Activated T-cell treated with anti-CD3 and anti-CD28 coated beads for 48 hours (primary cell): Measurements from ENCODE around the gene SCAMP4.

Source experiments
- DNase-seq: peaks from one replicate; pipeline ENCODE4 v3.0.0-alpha.2; 2020; ENCODE audit warnings: low read depth

SCAMP4 gene

GRCh38 chr19:1957562-1958248 is 52.5 kb downstream of the SCAMP4 start:
- no peak for DNase-seq

DNA sequence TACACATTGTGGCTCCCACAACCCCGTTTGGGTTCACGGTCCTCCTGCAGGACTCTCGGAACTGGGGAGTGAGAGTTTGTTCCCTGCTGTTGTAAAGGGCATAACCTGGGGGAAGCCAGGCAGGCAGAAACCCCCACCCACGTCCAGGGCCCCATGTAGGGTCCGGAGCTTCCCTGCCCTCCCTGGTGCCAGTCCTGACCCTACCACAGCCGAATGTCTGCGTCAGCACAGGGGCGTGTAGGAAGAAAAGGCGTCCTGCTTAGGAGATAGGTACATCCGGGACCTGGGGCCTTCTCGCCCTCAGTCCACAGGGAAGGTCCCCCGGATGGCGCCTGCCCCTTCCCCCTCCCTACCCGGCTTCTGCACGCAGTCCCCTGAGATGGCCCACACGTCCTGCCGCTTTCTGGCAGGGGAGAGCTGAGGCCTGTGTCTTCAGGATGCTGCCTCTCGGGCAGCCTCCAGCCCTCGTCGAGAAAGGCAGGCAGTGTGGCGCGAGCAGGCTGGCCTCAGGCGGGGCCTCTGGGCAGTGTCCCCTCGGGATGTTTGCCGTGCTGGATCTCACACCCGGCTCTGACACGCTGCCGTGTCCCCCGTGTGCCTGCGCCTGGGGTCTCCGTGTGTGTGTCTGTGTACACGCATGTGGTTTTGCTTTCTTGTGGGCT is 54.9 kb downstream of the SCAMP4 start:
- no peak for DNase-seq

GRCh38 chr19:1961000-1961883 is 56.0 kb downstream of the SCAMP4 start:
- DNase-seq = no peak

DNA sequence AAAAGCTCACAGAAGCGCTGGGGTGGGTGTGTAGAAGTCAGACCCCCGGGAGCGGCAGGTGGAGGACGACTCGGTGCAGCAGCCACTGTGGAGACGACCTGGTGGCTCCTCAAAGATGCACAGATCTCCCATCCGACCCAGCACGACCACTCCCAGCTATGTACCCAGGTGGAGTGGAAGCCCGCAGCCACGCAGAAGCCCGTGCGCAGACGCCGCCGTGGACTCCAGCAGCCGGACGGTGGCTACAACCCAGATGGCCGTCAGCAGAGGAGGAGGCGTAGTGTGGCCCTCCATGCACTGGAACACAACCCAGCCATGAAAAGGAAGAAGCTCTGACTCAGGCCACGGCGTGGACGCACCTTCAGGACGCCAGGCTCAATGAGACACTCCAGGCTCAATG is 57.5 kb downstream of the SCAMP4 start:
- DNase-seq = no peak

DNA sequence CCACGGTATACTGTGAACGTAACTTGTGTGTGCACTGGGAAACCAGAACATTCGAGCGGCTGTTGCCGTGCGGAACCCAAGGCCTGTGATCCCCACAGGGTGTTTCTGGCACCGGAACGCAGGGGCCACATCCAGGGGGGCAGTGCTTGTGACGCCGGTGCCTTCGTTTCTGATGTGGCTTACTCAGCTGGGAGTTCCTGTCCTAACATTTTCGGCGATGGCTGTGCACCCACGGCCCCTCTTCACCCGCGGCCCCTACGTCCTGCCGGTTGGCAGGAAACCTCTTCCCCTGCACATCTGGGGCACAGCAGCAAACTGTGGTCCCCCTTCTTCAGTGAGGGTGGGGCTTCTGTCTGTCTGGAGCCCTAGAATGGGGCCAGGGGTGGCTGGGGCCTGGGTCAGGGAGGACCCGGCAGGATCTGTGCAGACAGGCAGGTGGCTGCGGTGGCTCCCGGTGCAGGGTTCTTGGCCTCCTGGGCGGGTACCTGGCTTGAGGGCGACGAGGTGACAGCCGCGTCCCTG is 61.9 kb downstream of the SCAMP4 start:
- DNase-seq = no peak

- DNase-seq = no peak
Measured at GRCh38 chr19:1968279-1969175, 63.3 kb downstream of the SCAMP4 start.

GRCh38 chr19:1969176-1970002 is 64.2 kb downstream of the SCAMP4 start:
- DNase-seq = no peak

DNA sequence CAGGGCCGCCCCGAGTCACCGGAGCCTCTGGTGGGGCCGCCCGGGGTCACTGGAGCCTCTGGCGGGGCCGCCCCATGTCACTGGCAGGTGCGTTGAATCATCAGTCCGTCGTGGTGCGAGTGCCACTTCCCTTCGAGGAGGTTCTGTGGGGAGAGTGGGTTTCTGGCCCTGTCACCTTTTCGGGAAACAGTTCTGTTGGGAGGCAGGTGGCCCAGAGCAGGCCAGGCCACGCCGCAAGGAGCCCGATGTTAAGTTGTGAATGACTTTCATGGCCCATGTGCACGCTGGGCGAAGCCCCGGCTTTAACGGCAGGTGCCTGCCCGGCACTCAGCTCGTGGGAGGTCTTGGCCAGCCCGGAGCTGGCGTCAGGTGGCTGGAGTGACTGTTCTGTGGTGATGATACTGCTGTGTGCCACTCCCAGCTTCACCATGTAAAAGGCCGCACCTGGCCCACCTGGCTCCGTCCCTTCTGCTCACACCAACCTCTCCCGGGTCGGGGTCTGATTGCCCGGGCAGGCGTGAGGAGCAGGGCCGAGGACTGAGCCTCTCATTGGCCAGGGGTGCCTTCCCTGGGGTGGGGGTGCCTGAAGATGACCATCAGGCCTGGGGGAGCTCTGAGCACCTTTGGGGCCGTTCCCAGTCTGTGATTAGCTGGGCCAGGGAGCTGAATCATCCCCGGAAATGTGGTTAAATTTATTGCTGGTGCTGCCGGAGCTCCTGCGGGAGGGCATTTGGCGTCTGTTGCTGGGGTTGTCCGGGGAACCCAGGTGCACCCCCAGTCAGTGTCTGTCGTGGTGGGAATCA is 65.0 kb downstream of the SCAMP4 start:
- DNase-seq = no peak

GRCh38 chr19:1970806-1971502 is 65.8 kb downstream of the SCAMP4 start:
- DNase-seq = no peak

DNA sequence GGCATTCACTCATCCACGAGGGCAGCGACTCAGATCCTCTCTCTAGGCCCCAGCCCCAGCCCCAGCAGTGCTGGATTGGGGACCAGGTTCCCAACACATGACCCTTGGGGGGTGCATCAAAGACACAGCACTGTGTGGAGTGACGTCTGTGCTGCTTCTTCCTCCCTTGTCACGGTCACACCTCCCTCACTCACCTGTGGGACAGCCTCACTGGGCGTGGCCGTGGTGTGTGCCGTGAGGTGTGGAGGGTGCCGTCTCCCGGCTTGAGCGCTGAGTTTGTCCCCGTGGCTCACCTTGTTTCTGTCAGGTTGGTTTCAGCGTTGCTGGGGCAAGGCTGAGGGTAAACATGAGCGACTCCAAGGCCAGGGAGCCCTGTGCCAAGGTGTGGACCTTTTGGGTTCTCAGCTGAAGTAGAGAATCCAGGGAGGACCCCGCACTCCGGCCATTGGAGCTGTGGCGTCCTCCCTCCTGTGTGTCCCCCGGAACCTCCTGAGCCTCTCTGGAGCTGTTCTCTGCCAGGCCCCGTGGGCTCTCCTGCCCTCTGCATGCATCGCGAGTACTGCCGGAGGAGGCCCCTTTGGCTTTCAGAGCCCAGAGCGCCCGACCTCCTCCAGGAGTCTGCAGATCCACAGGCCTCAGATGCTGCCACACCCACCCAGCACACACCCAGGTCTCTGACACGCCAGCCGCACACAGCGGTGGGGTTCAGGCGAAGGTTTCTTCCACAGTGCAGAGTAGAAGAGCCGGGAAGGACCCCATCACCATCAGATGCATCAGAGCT is 69.4 kb downstream of the SCAMP4 start:
- DNase-seq = no peak

- no peak for DNase-seq
Measured at GRCh38 chr19:1975162-1975480, 69.9 kb downstream of the SCAMP4 start.
